Fibroblast of the aortic adventitia (primary cell): ENCODE measurements around the gene TCHH. TPM values are rescaled to one million over a fixed set of nuclear protein-coding genes. Genes with fewer than 3 reads are reported as not detected.
"Not testable (repeated sequence)": the region's sequence is repeated elsewhere in the genome, so short reads cannot be mapped to it uniquely, and the experiment has no call there.

ENCODE experiments used
- DNase-seq: peaks from one replicate; pipeline ENCODE4 v3.0.0-alpha.2; 2010; ENCODE audit warnings: low read depth
- H3K4me3 ChIP-seq: 2 replicates; pipeline ENCODE4 v1.5.1; 2011; ENCODE audit warnings: low read depth, mild to moderate bottlenecking, control low read depth, low read length, moderate library complexity
- CTCF ChIP-seq: IDR thresholded peaks from 2 replicates; pipeline ENCODE4 v1.5.1; 2011; ENCODE audit warnings: mild to moderate bottlenecking, low read length, control low read depth, inconsistent platforms; ENCODE audit not compliant: insufficient read depth
- total RNA-seq: library from RNA; depleted of rRNA; stranded (reverse); fragments of >200 nt; gene quantifications from 2 replicates; pipeline ENCODE4 v1.2.3, GENCODE V29; 2012; ENCODE audit warnings: low replicate concordance

The TCHH gene
- total RNA-seq, 1 donor = 0.09 TPM

GRCh38 chr1:152153996-152154395, 38.8 kb upstream of the TCHH start:
- TF ChIP-seq CTCF = no peak
- DNase-seq = no peak
- H3K4me3 ChIP-seq = no peak overlapping the region

DNA sequence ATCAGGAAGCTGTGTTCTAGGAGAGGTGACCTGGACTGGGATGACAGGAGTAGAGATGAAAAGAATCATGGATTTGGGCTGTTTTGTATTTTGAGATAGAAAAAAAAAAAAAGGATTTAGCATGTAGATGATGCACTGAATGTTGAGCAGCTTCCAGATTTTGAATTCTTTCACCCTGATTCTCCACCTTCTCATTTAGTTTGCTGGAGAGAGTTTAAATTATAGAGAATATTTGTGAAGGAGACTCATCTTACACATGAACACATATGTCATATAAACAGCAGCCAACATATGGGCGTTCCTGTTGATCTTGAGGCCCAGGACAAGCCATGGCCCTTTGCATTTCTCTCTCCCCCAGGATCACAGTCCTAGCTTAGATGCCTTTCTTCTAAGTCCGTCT, 36.4 kb upstream of the TCHH start:
- no peak for DNase-seq
- no peak overlapping the region for H3K4me3 ChIP-seq
- TF ChIP-seq CTCF = no peak

DNA sequence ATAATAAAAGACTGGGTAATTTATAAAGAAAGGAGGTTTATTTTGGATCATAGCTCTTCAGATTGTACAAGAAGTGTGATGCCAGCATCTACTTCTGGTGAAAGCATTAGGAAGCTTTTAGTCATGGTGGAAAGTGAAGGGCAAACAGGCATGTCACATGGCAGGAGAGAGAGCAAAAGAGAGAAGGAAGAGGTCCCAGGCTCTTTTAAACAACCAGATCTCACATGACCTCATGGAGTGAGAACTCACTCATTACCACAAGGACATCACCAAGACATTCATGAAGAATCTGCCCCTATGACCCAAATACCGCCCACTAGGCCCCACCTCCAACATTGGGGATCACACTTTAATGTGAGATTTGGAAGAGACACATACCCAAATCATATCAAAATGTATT, 33.7 kb upstream of the TCHH start:
- no peak for TF ChIP-seq CTCF
- no peak for DNase-seq
- H3K4me3 ChIP-seq = no peak overlapping the region

- no peak for TF ChIP-seq CTCF
- no peak for DNase-seq
- H3K4me3 ChIP-seq = no peak overlapping the region
Measured at GRCh38 chr1:152148051-152148450, 32.8 kb upstream of the TCHH start.

DNA sequence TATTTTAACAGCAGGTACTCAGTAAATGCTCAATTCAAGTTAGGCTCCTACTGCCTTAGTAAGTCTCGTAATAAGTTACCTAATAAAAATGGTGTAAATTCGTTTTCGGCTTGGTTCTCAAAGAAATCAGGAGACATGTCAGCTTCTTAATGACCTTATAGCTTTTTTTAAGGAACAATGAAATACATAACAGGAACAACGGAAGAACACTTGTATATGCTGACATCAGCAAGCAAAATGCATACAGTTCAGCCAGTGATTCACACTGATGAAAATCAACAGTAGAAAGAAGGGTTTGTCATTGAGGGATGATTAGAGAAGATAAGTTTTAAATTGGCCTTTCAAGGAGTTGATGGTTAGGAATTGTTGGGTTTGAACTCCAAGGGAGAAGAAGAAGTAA, 30.5 kb upstream of the TCHH start:
- H3K4me3 ChIP-seq = no peak overlapping the region
- no peak for TF ChIP-seq CTCF
- no peak for DNase-seq

DNA sequence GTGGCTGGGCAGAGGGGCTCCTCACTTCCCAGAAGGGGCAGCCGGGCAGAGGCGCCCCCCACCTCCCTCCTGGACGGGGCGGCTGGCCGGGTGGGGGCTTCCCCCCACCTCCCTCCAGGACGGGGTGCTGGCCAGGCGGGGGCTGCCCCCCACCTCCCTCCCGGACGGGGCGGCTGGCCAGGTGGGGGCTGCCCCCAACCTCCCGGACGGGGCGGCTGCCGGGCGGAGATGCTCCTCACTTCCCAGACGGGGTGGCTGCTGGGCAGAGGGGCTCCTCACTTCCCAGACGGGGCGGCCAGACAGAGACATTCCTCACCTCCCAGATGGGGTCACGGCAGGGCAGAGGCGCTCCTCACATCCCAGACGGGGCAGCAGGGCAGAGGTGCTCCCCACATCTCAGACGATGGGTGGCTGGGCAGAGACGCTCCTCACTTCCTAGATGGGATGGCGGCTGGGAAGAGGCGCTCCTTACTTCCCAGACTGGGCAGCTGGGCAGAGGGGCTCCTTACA, 29.5 kb upstream of the TCHH start:
- H3K4me3 ChIP-seq, DNase-seq: not testable (repeated sequence)

DNA sequence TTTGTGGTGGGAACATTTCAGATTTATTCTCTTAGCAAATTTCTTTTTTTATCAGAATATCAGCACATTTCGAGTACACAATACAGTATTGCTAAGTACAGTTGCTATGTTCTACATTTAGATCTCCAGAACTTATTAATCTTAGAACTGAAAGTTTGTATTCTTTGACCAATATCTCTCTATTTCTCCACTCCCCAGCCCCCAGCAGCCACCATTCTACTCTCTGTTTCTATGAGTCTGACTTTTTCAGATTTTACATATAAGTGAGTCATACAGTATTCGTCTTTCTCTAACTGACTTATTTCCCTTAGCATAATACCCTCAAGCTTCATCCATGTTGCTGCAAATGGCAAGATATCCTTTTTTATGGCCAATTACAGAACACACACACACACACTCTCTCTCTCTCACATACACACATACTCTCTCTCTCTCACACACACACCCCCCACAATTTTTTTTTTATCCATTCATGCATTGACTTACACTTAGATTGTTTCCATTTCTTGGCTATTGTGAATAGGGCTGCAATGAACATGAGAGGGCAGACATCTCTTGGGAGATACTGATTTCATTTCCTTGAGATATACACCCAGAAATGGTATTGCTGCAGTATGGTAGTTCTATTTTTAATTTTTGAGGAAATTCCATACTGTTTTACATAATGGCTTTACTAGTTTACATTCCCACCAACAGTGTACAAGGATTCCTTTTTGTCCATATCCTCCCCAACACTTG, 28.1 kb upstream of the TCHH start:
- TF ChIP-seq CTCF = no peak
- no peak overlapping the region for H3K4me3 ChIP-seq
- DNase-seq = no peak
